LHCN-M2 (cell line): Measurements from ENCODE around the gene PIGP. TPM values are rescaled to one million over a fixed set of nuclear protein-coding genes. Genes with fewer than 3 reads are reported as not detected.
"Not testable (repeated sequence)": the region's sequence is repeated elsewhere in the genome, so short reads cannot be mapped to it uniquely, and the experiment has no call there.

Source experiments
- DNase-seq: peaks from one replicate; pipeline ENCODE4 v3.0.0-alpha.2; 2012; ENCODE audit warnings: low read depth
- total RNA-seq: library from RNA; depleted of rRNA; stranded (reverse); fragments of >200 nt; gene quantifications from 2 replicates; pipeline ENCODE4 v1.2.3, GENCODE V29; 2014; rRNA removed

PIGP gene
- total RNA-seq, 1 experiment from 2014 or later, result 24.1 TPM

DNA sequence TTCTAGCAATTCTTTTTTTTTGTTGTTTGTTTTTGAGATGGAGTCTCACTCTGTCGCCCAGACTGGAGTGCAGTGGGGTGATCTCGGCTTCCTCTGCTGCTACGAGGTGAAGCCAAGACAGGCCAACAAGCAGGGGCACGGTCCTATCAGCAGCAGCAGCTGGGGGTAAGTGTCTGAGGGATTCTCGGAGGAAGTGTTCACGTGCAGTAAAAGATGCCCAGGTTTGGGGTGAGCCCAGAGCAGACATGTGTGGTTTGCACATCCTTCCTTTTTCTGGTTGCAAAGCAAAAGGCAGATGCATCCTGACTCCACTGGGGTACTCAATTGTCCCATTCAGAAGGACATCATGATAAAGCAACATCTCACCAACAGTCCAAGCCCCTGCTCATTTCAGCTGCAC is 27.7 kb downstream of the PIGP start:
- DNase-seq, result no peak

DNA sequence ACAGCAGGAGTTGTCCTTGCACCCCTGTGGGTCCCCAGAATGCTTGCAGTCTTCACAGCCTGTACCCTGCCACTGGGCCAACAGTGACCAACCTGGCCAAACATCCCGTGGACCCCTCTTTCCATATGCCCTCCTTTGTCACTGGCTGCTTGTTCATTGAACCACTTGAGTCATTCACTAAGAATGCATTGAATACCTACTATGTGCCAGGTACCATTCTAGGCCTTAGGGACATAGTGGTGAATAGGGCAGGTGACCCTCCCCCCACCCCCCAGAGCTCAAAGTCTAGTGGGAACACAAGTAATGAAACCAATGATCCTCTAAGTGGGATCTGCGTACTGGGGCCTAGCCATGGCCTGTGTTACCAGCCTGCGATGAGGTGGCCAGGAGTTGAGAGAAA is 28.2 kb downstream of the PIGP start:
- DNase-seq, result no peak

DNA sequence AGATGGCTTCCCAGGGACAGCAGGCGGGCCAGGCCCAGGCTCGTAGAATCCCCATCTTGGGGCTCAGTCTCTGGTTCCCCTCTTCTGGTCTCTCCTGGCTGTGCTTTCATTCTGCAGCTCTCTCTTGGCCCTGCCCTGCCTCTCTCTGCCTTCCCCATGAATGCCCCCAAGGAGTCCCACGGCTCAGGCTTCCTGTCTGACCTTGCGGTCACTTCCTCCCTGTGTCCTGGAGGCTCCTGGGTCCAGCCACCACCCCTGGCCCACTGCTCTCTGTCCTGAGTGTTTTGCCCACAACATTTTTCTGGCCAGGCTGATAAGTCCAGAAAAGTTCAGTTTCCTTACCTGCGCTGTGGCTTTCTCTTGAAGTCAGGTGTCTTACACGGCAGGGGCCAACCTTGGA is 29.1 kb downstream of the PIGP start:
- DNase-seq, result no peak

DNA sequence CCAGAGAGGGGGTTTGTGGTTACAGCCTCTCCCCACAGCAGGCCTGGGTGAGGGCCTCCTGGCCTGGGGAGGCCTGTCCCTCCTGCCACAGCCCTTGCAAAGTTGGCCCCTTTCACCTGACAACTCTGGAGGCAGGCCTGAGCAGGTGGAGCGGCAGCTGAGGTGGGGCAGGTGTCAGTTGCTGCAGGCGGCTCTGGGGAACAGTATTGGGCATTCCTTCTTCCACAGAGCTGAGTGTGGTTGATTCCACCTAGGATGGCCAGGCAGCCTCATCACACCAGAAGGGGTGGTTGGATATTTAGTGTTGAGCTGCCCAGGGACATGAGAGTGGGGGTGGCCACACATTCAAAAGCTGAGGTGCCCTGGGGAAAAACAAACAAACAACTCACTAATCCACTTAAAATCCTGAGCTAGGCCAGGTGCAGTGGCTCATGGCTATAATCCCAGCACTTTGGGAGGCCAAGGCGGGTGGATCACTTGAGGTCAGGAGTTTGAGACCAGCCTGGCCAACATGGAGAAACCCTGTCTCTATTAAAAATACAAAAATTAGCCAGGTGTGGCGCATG is 31.1 kb downstream of the PIGP start:
- no peak for DNase-seq

DNA sequence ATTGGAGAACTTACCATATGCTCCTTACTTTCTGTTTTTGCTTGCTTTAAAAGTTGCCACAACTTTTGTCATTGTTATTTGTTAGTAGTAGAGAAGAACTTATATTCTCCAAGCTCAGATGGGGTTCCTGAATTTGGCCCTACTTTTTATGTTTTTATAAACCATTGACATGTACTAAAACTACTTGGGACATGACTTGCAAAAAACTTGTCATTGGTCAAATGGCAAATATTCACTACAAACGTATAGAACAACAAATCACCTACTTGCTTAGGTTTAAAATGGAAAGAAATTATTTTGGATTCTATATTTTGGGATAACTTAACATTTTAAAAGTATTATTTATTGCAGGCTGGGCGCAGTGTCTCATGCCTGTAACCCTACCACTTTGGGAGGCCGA is 32.7 kb downstream of the PIGP start:
- DNase-seq, result no peak

DNA sequence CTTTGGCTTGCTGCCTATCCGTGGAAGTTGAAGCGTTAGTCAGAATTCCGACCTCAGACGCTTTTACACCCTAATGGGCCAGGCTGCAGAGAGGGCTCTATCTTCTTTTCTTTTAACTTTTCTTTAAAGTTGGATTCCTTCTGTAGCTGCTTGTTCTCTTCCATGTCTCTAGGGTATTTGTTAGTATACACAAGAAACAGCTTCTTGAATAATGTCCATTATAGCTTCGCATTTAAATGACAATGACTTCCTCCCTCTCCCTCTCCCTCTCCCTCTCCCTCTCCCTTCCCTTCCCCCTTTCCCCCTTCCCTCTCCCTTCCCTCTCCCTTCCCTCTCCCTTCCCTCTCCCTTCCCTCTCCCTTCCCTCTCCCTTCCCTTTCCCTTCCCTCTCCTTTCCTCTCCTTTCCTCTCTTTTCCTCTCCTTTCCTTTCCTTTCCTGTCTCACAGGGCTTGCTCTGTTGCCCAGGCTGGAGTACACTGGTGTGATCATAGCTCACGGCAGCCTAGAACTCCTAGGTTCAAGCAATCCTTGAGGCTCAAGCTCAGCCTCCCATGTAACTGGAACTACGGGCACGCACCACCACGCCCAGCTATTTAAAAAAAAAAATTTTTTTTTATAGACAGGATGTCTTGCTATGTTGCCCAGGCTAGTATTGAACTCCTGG is 33.3 kb downstream of the PIGP start:
- DNase-seq, result no peak

DNA sequence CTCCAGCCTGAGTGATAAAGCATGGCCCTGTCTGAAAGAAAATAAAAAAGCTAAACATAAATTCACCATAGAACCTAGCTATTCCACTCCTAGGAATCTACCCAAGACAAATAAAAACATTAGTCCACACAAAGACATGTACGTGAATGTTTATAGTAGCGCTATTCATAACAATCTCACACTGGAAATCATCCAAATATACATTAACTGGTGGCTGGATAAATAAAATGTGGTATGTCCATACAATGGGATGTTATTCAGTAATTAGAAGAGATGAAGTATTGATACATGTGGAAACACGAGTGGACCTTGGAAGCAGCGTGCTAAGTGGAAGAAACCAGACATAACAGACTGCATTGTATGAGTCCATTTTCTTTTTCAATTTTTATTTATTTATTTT is 36.7 kb downstream of the PIGP start:
- no peak for DNase-seq

DNA sequence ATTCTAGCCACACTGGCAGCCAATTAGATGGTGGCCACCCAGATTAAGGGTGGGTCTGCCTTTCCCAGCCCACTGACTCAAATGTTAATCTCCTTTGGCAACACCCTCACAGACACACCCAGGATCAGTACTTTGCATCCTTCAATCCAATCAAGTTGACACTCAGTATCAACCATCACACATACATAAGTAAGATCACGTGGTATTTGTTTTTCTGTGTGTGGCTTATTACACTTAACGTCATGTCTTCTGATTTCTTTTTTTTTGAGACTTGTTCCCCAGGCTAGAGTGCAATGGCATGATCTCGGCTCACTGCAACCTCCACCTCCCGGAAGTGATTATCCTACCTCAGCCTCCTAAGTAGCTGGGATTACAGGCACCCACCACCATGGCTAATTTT is 38.5 kb downstream of the PIGP start:
- not testable (repeated sequence) for DNase-seq

DNA sequence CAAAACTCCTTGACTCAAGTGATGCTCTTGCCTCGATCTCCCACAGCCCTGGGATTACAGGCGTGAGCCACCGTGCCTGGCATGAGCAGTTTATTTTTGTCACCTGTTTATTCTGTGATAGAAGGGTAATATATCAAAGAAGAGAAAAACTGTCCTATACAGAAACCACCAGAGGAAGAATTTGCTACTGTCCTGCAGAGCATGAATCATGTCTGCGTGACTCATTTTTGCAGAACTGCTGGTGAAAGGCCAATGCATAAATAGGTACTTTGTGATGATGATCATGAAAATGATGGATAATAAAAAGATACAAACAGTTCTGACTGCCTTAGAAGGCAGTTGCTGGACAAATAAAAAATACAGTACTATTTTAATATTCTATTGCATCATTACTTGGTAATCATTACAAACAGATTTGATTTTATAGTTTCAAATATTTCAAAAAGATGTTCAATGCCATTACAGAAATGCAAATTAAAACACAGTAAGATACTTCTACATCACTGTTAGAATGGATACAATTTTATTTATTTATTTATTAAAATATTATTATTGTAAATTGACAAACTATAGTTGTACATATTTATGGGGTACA is 39.9 kb downstream of the PIGP start:
- peak; percentile 83 for DNase-seq

DNA sequence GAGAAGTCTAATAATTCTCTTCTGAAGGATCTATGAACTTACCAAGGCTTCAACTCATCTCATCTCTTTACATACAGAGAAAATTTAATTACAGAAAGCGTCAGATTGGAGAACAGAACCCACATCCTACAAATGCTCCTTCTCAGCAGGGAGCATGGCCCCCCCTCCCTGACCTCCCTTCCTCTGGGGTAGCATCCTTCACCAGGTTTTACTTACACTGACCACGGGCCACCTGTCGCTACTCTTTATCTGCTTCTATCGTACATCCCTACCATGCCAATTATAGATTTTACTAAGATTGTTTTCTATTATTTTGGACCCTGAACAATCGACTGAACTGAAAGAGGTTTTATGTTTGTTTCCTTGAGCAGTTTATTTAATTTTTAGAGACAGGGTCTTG is 40.6 kb downstream of the PIGP start:
- DNase-seq, result peak; percentile 7

DNA sequence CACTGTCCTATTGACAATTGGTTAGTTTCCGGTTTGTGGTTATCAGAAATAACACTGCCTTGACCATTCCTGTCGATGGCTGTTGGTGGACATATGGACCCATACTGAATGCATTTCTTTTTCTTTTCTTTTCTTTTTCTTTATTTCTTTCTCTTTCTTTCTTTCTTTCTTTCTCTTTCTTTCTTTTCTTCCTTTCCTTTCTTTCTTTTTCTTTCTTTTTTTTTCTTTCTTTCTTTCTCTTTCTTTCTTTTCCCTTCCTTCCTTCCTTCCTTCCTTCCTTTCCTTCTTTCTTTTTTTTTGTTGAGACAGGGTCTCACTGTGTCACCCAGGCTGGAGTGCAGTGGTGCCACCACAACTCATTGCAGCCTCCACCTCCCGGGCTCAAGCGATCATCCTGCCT is 42.0 kb downstream of the PIGP start:
- no peak for DNase-seq

DNA sequence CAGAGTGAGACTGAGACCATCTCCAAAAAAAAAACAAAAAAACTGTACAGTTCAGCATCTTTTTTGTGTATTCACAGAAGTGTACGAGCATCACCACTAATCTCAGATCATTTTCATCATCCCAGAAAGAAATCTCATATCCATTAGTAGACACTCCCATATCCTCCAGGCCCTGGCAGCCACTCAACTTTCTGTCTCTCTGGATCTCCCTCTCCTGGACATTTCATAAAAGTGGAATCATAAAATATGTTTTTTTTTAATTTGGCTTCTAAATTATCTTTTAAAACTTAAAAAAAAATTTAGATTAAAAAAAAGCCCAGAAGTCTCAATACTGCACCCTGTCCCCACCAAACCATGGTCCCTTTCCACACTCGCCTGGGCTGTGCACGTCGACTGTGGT is 44.3 kb downstream of the PIGP start:
- peak; percentile 26 for DNase-seq

DNA sequence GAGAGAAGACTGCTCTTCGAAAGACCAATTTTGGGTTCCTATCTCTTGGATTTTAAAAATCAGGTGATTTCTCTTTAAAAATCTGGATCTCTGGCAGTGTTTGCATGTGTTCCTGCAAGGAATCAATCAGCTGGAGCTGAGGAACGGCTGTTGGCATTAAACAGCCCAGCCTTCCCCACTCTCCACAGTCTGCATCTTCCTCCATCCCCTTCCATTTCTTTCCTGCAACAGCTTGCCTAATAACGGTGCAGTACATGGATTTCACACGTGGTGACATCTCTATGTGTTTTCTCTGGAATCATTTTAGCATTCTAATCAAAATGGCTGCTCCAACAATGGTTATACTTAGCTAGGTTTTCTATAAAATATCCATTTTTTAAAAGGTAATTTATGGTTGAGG is 46.4 kb downstream of the PIGP start:
- no peak for DNase-seq

DNA sequence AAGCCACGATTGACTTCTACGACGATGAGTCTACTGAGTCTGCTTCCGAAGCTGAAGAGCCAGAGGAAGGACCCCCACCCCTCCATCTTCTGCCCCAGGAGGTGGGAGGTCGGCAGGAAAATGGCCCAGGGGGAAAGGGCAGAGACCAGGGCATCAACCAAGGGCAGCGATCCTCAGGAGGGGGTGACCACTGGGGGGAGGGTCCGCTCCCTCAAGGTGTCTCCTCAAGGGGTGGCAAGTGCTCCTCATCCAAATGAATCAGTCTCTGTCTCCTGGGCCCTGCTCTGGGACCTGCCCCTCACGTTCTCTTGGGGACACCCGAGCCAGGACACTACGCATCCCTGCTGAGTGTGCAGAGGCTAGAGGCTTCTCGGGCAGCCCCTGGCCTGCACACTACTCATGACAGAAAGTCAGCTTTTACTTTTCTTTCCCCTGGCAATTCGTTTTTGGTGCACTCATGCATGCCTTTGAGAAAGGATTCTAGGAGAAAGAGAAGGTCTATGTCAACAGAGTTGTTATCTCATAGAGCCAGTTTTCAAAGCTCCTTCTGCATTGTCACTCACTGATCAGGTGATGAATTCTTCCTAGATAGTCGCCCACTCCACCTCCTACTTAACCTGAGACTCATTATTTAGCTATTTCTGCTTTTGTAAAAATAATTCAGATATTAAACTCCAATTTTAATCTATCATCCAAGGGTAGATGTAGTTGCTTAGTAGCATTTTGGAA is 54.8 kb downstream of the PIGP start:
- no peak for DNase-seq

Other genes starting within 250 kb of the PIGP start
- 30.9 and 34.0 TPM in 2 replicates for gene HLCS, start 106.4 kb downstream of the PIGP start, total RNA-seq
- gene RIPPLY3, start 66.4 kb downstream of the PIGP start, total RNA-seq, result not detected in 2 replicates
- 168 and 189 TPM in 2 replicates for gene TTC3, start 183 bp upstream of the PIGP start, total RNA-seq
- 52.6 and 72.5 TPM in 2 replicates for gene VPS26C, start 194.3 kb upstream of the PIGP start, total RNA-seq